GM12872 (cell line): ENCODE data around the gene ATP2C2.

Experiments
- TF ChIP-seq, protein P1 (sequence below): IDR thresholded peaks from 3 replicates; pipeline ENCODE4 v1.5.1; 2011; ENCODE audit warnings: low read depth, mild to moderate bottlenecking, low read length, moderate library complexity; ENCODE audit not compliant: insufficient read depth

The ATP2C2 gene

DNA sequence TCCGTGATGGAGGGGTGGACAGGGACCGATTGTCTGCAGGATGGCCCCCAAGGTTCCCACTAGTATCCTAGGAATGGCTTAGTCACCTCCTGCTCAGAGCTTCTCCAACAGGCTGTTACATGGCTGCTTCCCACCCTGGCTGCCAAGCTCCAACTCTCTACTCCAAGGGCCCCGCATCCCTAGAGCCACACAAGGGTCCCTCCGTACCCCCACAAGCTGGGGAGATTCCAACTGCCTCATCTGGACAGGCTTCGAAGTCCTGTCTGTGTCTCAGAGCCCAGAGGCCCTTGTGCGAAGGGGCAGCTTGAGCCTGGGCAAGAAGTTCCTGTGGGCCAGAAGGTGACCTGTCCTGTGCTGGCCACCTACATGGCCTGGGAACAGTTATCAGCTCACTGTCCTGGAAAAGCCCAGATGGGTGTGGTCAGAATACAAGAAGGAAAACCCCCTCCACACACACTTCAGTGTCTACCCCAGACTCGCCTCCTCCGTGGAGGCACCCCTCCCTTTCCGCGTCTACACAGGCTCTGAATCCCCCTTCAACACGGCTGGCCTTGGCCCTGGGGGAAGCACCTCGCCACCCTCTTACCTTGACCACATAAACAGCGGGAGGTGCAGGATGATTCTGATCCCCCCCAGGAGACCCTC is 135.5 kb downstream of the ATP2C2 start:
- TF ChIP-seq, protein P1, sequence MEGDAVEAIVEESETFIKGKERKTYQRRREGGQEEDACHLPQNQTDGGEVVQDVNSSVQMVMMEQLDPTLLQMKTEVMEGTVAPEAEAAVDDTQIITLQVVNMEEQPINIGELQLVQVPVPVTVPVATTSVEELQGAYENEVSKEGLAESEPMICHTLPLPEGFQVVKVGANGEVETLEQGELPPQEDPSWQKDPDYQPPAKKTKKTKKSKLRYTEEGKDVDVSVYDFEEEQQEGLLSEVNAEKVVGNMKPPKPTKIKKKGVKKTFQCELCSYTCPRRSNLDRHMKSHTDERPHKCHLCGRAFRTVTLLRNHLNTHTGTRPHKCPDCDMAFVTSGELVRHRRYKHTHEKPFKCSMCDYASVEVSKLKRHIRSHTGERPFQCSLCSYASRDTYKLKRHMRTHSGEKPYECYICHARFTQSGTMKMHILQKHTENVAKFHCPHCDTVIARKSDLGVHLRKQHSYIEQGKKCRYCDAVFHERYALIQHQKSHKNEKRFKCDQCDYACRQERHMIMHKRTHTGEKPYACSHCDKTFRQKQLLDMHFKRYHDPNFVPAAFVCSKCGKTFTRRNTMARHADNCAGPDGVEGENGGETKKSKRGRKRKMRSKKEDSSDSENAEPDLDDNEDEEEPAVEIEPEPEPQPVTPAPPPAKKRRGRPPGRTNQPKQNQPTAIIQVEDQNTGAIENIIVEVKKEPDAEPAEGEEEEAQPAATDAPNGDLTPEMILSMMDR, result no peak

DNA sequence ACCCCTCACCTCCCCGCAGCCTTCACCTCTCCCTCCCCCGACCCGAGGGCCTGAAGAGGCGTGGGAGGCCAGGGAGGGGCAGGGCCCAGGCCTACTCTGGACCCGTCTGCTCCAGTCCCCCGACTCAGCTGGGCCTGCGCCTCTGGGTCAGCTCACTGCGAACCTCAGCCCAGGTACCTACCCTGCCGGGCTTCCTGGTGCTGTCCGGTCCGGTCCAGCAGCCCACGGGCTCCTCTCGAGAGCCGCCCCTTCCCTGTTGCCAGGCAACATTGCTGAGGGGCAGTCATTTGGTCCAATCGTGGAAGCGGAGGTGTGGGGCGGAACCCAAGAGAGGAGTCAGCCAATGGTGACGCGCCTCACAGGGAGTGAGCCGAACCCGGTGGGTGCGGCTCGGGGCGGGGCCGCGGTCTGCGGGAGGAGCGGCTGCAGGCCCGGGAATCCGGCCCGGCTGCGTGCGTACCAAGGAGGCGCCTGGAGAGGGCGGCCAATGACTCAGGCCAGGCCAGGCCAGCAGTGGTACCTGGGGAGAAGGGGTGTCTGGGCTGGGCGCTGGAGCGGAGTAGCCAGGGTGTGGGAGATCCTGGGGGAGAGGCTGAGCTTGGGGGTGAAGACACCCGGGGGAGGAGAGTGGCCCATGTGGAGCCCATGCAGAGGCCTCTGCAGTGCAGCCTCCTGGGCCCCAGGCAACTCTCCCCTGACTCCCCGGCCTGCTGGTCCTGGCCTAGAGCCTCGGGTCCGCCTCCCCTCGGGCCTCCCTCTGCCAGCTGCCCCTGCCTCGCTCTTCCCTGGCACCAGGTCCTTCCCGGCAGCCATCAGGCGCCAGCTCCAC is 136.3 kb downstream of the ATP2C2 start, which contains the start of gene MEAK7:
Gene MEAK7 (minus strand): TSS at position 240 of the 829 bp plus-strand sequence. CDS start 6,573 bp downstream, outside the sequence.
- TF ChIP-seq, protein P1, result no peak

- TF ChIP-seq, protein P1, result no peak
Measured at GRCh38 chr16:84505249-84506187, 137.2 kb downstream of the ATP2C2 start.

- TF ChIP-seq, protein P1, result no peak
Measured at GRCh38 chr16:84507011-84507982, 139.0 kb downstream of the ATP2C2 start.

DNA sequence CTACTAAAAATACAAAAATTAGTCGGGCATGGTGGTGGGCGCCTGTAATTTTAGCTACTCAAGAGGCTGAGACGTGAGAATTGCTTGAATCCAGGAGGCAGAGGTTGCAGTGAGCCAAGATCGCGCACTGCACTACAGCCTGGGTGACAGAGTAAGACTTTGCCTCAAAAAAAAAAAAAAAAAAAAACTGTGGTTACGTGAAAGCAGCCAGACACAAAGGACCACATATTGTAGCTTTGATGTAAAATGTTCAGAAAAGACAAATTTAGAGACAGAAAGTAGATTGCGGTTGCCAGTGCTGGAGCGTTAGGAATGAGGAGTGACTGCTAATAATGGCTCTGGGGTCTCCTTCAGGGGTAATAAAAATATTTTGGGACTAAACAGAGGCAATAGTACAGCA is 140.2 kb downstream of the ATP2C2 start:
- TF ChIP-seq, protein P1, result no peak

DNA sequence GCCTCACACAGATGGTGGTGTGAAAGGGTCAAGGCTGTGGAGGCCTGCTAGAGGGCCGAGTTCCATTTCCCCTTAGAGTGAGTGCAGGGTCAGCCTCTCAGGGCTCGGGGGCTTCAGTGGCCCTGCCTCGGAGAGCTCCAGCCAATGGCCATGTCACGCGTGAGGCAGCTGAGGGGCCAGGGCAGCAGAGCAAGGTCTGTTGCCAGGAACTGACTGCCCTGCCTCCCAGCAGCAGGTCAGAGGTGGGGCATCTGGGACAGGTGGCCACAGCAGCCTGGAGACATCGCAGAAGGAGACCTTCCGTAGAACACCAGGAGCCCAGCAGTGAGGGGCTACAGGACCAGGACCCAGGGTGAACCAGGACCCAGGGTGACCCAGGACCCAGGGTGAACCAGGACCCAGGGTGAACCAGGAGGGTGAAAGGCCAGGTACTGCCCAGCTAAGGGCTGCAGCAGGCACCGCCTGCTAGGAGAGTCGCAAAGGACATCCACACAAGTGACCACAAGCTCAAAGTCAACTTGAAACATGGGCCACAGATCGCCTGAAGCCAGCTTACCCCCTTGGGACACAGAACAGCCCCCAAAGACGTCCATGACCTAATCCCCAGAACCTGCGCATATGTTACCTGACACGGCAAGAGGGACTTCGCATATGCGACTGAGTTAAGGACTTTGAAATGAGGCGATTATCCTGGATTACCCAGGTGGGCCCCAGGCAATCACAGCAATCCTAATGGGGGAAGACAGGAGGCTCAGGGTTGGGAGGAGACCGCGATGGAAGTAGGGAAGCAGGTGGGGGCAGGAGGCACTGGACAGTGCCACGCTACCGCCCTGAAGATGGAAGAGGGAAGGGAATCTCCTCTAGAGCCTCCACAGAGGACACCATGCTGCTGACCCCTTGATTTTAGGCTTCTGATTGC is 141.0 kb downstream of the ATP2C2 start:
- TF ChIP-seq, protein P1, result no peak
